ENCODE measurements around the gene TBC1D13. TPM values are rescaled to one million over a fixed set of nuclear protein-coding genes. Genes with fewer than 3 reads are reported as not detected.

The TBC1D13 gene
- total and polyA plus RNA-seq, 2 of the 13 experiments (the other 11 are each of a cell fraction or from before 2014, with no cell fraction given) = 17.9 to 19.7 TPM

DNA sequence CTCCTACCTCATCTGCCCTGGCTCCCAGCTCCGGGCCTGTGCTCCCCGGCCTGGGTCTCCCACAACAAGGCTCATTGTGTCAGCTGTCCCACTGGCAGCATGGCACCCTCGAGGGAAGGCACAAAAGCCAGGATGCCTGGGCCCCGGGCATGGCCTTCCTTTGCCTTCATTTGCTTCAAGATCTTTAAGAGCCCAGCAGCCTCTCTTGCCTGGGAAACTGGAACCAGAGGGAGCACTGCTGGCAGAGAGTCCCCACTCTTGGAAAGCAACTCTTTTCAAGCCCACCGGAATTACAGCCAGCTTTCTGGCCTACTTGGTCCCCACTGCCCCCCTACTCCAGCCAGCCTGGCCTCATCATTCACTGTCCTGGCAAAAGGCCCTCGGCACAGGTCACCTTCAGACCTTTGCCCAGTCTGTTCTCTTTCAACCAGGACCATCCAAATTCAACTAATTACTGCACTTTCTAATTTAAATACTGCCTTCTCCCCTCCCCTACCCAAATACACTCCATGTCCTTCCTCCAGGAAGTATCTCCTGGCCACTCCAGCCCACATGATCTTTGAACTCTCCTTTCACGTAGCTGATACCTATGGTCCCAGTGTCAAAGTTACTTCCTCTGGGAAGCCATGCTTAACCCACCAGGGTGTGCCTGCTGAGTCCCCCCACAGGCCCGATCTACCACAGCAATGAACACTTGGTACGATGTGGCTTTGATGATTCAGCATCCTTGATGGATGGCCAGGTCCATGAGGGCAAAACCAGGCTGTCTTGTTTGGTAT is 24.2 kb upstream of the TBC1D13 start:
- Histone ChIP-seq H3K27ac (ENCODE audit: extremely low read length, insufficient read depth, low read length) (peak overlapping the region; percentile 66), H3K9me3 (ENCODE audit: low read length) (no peaks in the 10 kb centered on the region), H3K4me2 (ENCODE audit: low read depth, low read length) (peak overlapping the region; percentile 51), H4K20me1 (ENCODE audit: insufficient read depth, low read length) (no peaks in the 10 kb centered on the region), H3K4me1 (ENCODE audit: insufficient read depth, low read length) (peaks cover 49% of the 10 kb centered on the region), H3K27me3 (ENCODE audit: control insufficient read depth in 1 of 2, insufficient read depth in 2 of 2, low read length in 2 of 2) (no peaks in the 10 kb centered on the region), H3K9ac (ENCODE audit: insufficient read depth, low read depth, low read length) (peak overlapping the region; percentile 39), H3K79me2 (ENCODE audit: insufficient read depth, low read length) (no peaks in the 10 kb centered on the region), H2AFZ (ENCODE audit: low read length) (no peak overlapping the region), H3K4me3 (replicated peaks in 1 of 3; ENCODE audit: insufficient read depth in 1 of 3, low read depth in 2 of 3, low read length in 3 of 3) (peak overlapping the region in 1 of 3 experiments; percentile 24; a peak in 2 of 6 replicates), H3K36me3 (replicated peaks in 1 of 2; ENCODE audit: control insufficient read depth in 1 of 2, insufficient read depth in 2 of 2, low read length in 2 of 2) (no peaks in the 10 kb centered on the region)
- WGBS (ENCODE audit: low lambda C conversion rate) = 34% methylated on average over 9 of the region's 9 CpGs
- peak; percentile 89 for FAIRE-seq
- DNase-seq (ENCODE audit: low spot score) = peak; percentile 75
- ATAC-seq = peak; percentile 66
- CTCF ChIA-PET (ENCODE audit: low intra/inter-chr PET ratio, low total read pairs) = no interaction called here
- intact Hi-C loops (cut with micrococcal nuclease; ENCODE audit: unreplicated experiment) (no loop called here), in situ Hi-C loops (cut with HindIII; ENCODE audit: extremely low pct_ligation_motif_present, low pct_unique_long_range_greater_than_20kb) (no loop called here)
- BruUV-seq (replicated peaks) = no TSS peak
- POLR2A ChIA-PET = interaction anchor here (0.9 to 1.8 kb wide), 7 partner anchors 8 to 127 kb away, joined by 3 to 7 read pairs (median 3); partner anchors contain the start of genes ENDOG, ZDHHC12 and ZER1
- TF ChIP-seq FOSL2 (CRISPR knock-in tag; IDR thresholded peaks at IDR 0.05) = 0 out of 2 replicates have a peak, but pooled peaks have one; percentile 3
- no peak; the same call in 1 of the 2 replicates for TF ChIP-seq PPARG (CRISPR knock-in tag; conservative IDR thresholded peaks at IDR 0.05)
- TF ChIP-seq SOX6 (IDR thresholded peaks at IDR 0.05) = no peak
- 0 out of 2 replicates have a peak, but pooled peaks have one; percentile 23 for TF ChIP-seq SOX6 (CRISPR knock-in tag; IDR thresholded peaks at IDR 0.05)
- TF ChIP-seq IRF2 (CRISPR knock-in tag; IDR thresholded peaks at IDR 0.05) = peak; percentile 42; the same call in 1 of the 2 replicates
- TF ChIP-seq ZNF891 (CRISPR knock-in tag; IDR thresholded peaks at IDR 0.05) = 0 out of 2 replicates have a peak, but pooled peaks have one; percentile 40
- peak; percentile 66; the same call in 1 of the 2 replicates for TF ChIP-seq NCOR1 (IDR thresholded peaks at IDR 0.05; ENCODE audit: borderline replicate concordance, low read length)
- TF ChIP-seq HNRNPUL1 (IDR thresholded peaks at IDR 0.05; ENCODE audit: low read depth, low read length) = no peak
- TF ChIP-seq ZSCAN20 (CRISPR knock-in tag; IDR thresholded peaks at IDR 0.05; ENCODE audit: borderline replicate concordance) = no peak
- peak; percentile 40 for TF ChIP-seq PHF20 (CRISPR knock-in tag; IDR thresholded peaks at IDR 0.05)
- 0 out of 2 replicates have a peak, but pooled peaks have one; percentile 8 for TF ChIP-seq MZF1 (CRISPR knock-in tag; IDR thresholded peaks at IDR 0.05; ENCODE audit: borderline replicate concordance)
- TF ChIP-seq KLF16 (CRISPR knock-in tag; IDR thresholded peaks at IDR 0.05) = no peak
- no peak for TF ChIP-seq RNF2 (conservative IDR thresholded peaks at IDR 0.05; ENCODE audit: low read depth)
- TF ChIP-seq GABPA (IDR thresholded peaks at IDR 0.05; ENCODE audit: low read depth, low read length) = no peak
- peak; percentile 67 for TF ChIP-seq GABPA (CRISPR knock-in tag; IDR thresholded peaks at IDR 0.05; ENCODE audit: low read depth)
- TF ChIP-seq MAFF (IDR thresholded peaks at IDR 0.05; ENCODE audit: low read depth, low read length) = peak; percentile 62
- TF ChIP-seq GTF3A (CRISPR knock-in tag; conservative IDR thresholded peaks at IDR 0.05) = no peak
- TF ChIP-seq, protein P1, sequence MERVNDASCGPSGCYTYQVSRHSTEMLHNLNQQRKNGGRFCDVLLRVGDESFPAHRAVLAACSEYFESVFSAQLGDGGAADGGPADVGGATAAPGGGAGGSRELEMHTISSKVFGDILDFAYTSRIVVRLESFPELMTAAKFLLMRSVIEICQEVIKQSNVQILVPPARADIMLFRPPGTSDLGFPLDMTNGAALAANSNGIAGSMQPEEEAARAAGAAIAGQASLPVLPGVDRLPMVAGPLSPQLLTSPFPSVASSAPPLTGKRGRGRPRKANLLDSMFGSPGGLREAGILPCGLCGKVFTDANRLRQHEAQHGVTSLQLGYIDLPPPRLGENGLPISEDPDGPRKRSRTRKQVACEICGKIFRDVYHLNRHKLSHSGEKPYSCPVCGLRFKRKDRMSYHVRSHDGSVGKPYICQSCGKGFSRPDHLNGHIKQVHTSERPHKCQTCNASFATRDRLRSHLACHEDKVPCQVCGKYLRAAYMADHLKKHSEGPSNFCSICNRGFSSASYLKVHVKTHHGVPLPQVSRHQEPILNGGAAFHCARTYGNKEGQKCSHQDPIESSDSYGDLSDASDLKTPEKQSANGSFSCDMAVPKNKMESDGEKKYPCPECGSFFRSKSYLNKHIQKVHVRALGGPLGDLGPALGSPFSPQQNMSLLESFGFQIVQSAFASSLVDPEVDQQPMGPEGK (CRISPR knock-in tag; IDR thresholded peaks at IDR 0.05) = peak; percentile 49
- TF ChIP-seq ZNF382 (CRISPR knock-in tag; IDR thresholded peaks at IDR 0.05; ENCODE audit: borderline replicate concordance) = no peak
- no peak for TF ChIP-seq ZNF546 (CRISPR knock-in tag; conservative IDR thresholded peaks at IDR 0.05)
- TF ChIP-seq, protein P2, sequence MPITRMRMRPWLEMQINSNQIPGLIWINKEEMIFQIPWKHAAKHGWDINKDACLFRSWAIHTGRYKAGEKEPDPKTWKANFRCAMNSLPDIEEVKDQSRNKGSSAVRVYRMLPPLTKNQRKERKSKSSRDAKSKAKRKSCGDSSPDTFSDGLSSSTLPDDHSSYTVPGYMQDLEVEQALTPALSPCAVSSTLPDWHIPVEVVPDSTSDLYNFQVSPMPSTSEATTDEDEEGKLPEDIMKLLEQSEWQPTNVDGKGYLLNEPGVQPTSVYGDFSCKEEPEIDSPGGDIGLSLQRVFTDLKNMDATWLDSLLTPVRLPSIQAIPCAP (CRISPR knock-in tag; IDR thresholded peaks at IDR 0.05; ENCODE audit: low read depth) = no peak
- no peak for TF ChIP-seq KMT2A (CRISPR knock-in tag; IDR thresholded peaks at IDR 0.05)
